Neural crest cell (in vitro differentiated cells): ENCODE measurements around the gene CCR7. TPM values are rescaled to one million over a fixed set of nuclear protein-coding genes. Genes with fewer than 3 reads are reported as not detected.
A peak's percentile ranks its signal among the peaks of the same experiment; 100 is the strongest.

Source experiments
- DNase-seq: peaks from one replicate; pipeline ENCODE4 v3.0.0; 2021; ENCODE audit warnings: low read depth, mixed read lengths, low spot score
- H3K27ac Mint-ChIP-seq: one replicate; pipeline ENCODE4 v1.8.0; 2021; ENCODE audit warnings: mild to moderate bottlenecking, mixed read lengths; ENCODE audit not compliant: unreplicated experiment
- H3K27me3 Mint-ChIP-seq: 2 replicates; pipeline ENCODE4 v1.8.0; 2021; ENCODE audit warnings: low read depth, mild to moderate bottlenecking, mixed read lengths
- H3K36me3 Mint-ChIP-seq: 2 replicates; pipeline ENCODE4 v1.8.0; 2021; ENCODE audit warnings: low read depth, mild to moderate bottlenecking, mixed read lengths
- H3K4me1 Mint-ChIP-seq: 2 replicates; pipeline ENCODE4 v1.8.0; 2021; ENCODE audit warnings: mixed read lengths
- H3K4me3 Mint-ChIP-seq: one replicate; pipeline ENCODE4 v1.8.0; 2021; ENCODE audit warnings: mild to moderate bottlenecking, mixed read lengths
- H3K9me3 Mint-ChIP-seq: 2 replicates; pipeline ENCODE4 v1.8.0; 2021; ENCODE audit warnings: mixed read lengths
- total RNA-seq: library from RNA; stranded (reverse); gene quantifications from 2 replicates; pipeline ENCODE4 v1.2.1, GENCODE V29; 2021
- TF ChIP-seq, protein P1 (sequence below): fragments of 200-600 bp; sonication (generic); conservative IDR thresholded peaks from 2 replicates; pipeline ENCODE4 v1.5.0; 2021; ENCODE audit warnings: antibody characterized with exemption, mild to moderate bottlenecking

CCR7 gene
- total RNA-seq, 1 donor from 2014 or later, result 0.33 TPM

DNA sequence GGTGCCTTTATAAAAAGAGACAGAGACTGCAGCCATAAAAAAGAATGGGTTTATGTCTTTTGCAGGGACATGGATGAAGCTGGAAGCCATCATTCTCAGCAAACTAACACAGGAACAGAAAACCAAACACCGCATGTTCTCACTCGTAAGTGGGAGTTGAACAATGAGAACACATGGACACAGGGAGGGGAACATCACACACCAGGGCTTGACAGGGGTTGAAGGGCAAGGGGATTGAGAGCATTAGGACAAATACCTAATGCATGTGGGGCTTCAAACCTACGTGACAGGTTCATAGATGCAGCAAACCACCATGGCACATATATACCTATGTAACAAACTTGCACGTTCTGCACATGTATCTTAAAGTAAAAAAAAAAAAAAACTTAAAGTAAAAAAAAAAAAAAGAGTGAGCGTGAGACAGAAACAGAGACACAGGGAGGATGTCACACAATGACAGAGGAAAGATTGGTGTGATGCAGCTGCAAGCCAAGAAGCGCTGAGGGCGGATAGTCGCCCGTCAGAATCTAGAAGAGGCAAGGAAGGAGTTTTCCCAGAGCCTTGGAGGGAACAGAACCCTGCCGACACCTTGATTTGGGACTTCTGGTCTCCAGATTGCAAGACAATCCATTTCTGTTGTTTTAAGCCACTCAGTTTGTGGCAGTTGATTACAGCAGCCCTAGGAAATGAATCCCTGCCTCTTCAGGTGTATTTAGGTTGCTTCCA lies 36.4 kb downstream of the CCR7 start:
- no peaks in the 10 kb centered on the region for H3K27me3 Mint-ChIP-seq
- no peak overlapping the region for H3K4me3 Mint-ChIP-seq
- H3K36me3 Mint-ChIP-seq, result peaks cover 2% of the 10 kb centered on the region
- DNase-seq, result no peak
- H3K27ac Mint-ChIP-seq, result no peak overlapping the region
- peaks cover 4% of the 10 kb centered on the region for H3K9me3 Mint-ChIP-seq
- TF ChIP-seq, protein P1, sequence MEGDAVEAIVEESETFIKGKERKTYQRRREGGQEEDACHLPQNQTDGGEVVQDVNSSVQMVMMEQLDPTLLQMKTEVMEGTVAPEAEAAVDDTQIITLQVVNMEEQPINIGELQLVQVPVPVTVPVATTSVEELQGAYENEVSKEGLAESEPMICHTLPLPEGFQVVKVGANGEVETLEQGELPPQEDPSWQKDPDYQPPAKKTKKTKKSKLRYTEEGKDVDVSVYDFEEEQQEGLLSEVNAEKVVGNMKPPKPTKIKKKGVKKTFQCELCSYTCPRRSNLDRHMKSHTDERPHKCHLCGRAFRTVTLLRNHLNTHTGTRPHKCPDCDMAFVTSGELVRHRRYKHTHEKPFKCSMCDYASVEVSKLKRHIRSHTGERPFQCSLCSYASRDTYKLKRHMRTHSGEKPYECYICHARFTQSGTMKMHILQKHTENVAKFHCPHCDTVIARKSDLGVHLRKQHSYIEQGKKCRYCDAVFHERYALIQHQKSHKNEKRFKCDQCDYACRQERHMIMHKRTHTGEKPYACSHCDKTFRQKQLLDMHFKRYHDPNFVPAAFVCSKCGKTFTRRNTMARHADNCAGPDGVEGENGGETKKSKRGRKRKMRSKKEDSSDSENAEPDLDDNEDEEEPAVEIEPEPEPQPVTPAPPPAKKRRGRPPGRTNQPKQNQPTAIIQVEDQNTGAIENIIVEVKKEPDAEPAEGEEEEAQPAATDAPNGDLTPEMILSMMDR, result no peak
- peaks cover 30% of the 10 kb centered on the region for H3K4me1 Mint-ChIP-seq

DNA sequence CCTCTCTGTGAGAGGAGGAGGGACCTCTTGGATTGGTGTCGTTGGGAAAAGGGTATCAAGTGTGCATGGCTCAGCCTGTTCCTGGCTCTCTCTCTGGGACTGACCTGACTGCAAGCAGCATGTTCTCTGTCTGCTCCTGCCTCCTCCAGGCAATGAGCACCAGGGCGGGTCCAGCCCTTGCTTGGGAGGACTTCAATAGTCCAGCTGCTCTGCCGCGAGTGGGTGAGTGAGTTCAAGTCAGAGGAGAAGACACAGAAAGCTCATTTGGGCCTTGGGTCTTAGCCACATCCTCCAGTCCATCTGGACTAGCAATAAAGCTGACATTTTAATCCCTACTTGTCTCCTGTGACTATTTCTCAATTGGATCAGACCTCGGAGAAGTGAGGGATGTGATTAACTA lies 38.6 kb downstream of the CCR7 start:
- peaks cover 3% of the 10 kb centered on the region for H3K27me3 Mint-ChIP-seq
- TF ChIP-seq, protein P1, result no peak
- H3K4me1 Mint-ChIP-seq, result peaks cover 18% of the 10 kb centered on the region
- H3K9me3 Mint-ChIP-seq, result peaks cover 8% of the 10 kb centered on the region
- no peak overlapping the region for H3K4me3 Mint-ChIP-seq
- peaks cover 2% of the 10 kb centered on the region for H3K36me3 Mint-ChIP-seq
- H3K27ac Mint-ChIP-seq, result no peak overlapping the region
- DNase-seq, result no peak

DNA sequence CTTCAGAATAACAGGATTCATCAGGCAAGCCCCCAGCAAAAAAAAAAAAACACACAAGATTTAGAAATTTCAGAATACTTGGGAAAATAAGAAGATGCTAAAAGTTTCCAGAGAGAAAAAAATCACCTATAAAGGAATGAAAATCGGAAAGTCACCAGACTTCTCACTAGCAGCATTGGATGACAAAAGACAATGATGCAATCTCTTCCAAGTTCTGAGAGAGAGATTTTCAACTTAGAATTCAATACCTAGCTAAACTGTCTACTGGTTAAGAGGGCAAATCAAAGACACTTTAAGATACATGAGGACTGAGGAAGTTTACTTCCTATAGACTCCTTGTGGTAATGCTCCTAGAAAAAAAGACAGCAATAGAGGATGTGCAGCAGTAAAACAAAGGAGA lies 40.0 kb downstream of the CCR7 start:
- peaks cover 8% of the 10 kb centered on the region for H3K9me3 Mint-ChIP-seq
- peaks cover 18% of the 10 kb centered on the region for H3K4me1 Mint-ChIP-seq
- H3K27ac Mint-ChIP-seq, result no peak overlapping the region
- TF ChIP-seq, protein P1, result no peak
- H3K36me3 Mint-ChIP-seq, result peaks cover 2% of the 10 kb centered on the region
- peaks cover 3% of the 10 kb centered on the region for H3K27me3 Mint-ChIP-seq
- H3K4me3 Mint-ChIP-seq, result no peak overlapping the region
- no peak for DNase-seq

DNA sequence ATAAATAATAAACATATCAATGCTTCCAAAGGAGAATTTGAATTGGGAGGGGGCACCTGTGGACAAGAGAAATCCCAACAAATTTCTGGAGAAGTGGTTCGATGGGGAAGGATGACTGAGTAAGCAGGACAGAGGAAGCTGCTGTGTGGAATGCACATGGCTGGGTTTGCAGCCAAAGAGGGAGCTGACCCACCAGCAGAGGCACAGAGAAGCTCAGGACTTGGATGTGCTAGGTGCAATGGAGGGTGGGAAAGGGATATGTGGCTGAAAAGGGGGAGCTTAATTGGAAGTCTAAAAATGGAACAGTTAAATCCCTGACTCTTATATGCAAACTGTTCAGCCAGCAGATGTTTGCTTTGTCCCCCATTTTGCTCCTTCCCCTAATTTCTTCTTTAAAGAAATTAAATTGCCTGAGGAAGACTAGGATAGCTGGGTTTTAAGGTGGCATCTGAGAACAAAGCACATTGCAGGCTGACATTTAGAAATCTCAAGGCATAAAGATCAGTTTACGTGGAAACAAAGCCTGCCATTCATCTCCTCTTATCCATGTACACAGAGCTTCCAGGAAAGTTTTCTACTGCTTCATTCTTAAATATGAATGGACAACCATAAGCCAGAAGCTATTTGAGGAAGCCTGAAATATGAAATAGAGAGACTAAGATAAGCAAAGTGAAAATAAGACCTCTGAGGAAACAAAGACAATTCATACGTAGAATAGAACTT lies 40.9 kb downstream of the CCR7 start:
- DNase-seq, result no peak
- peak overlapping the region; percentile 4 for H3K27ac Mint-ChIP-seq
- peaks cover 8% of the 10 kb centered on the region for H3K9me3 Mint-ChIP-seq
- H3K36me3 Mint-ChIP-seq, result peaks cover 2% of the 10 kb centered on the region
- TF ChIP-seq, protein P1, result no peak
- H3K27me3 Mint-ChIP-seq, result peaks cover 3% of the 10 kb centered on the region
- H3K4me3 Mint-ChIP-seq, result peak overlapping the region; percentile 23
- H3K4me1 Mint-ChIP-seq, result peaks cover 18% of the 10 kb centered on the region

DNA sequence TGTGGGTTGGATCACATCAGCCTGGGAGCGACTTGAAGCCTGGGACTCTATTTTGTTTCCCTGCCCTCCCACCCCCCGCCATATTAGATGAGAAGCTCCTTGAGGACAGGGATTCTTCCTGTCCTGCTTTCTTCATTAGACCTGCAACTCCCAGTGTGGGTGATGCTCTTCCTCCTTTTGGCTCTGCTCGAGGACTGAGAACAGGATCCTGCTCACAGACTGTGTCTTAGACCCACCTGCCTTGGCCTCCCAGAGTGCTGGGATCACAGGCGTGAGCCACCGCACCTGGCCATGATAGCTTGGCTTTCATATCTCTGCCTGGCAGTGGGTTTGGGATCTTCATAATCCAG lies 42.3 kb downstream of the CCR7 start:
- Mint-ChIP-seq H3K27ac (no peak overlapping the region), H3K36me3 (peaks cover 2% of the 10 kb centered on the region), H3K27me3 (peaks cover 3% of the 10 kb centered on the region), H3K4me3 (no peak overlapping the region), H3K9me3 (peaks cover 8% of the 10 kb centered on the region), H3K4me1 (peaks cover 15% of the 10 kb centered on the region)
- DNase-seq, result no peak
- TF ChIP-seq, protein P1, result no peak
